Tongue (tissue), 2 donors: ENCODE measurements around the gene RGMB. TPM values are rescaled to one million over a fixed set of nuclear protein-coding genes. Genes with fewer than 3 reads are reported as not detected.

Experiments
- DNase-seq: peaks from one replicate; pipeline ENCODE4 v3.0.0-alpha.2; 2015
- total RNA-seq: library from RNA; depleted of rRNA; stranded (reverse); fragments of >200 nt; gene quantifications from one replicate; pipeline ENCODE4 v1.2.3, GENCODE V29; 2014

RGMB gene
- total RNA-seq, 1 donor from 2014 or later, result 61.5 TPM

DNA sequence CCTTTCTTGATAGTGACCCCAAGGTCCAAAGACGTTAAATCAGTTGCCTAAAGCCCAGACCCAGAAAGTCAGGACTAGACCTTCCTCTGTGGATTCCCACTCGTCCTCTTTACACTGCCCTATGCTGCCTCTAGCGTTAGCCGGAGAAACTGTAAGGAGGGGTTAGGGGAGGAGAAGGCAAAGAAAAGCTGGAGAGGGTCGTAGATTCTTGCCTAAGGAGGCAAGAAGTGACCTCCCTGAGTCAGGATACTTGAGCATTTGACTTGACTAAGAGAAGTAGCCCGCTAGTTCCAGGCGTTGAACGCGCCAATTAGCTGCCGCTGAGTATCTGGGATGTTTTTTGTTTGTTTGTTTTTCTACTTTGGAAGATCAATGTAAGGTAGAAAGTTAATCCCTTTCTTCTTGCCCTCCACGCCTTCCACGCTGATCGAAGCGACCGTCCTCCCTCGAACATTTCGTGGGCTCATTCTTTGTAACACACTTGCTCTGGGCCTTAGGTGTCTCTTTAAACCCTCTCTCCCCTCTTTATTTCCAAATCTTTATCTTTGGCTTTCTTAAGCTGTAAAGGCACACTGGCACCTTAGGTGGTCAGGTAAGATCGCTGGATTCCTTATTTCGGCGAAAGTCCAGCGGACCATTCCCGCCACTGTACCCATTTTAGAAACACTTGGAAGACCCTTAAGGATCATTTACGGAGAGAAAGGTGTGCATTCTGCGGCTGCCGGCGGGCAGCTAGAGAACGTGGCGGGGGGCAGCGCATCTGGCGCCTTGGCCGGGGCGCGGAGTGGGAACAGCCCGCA lies 5.1 kb upstream of the RGMB start:
- DNase-seq, result peak; percentile 91

DNA sequence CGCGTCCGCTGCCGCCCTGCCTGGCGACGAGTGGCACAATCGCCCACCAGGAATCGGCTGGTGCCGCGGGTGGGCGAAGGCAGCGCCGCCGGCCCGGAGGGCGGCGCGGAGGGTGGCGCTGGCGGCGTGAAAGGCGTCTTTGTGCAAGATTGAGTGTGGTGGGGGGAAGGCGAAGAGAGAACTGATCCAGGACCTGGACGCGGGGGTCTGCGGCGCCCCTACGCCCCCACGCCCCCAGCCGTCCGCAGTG lies 4.6 kb upstream of the RGMB start:
- no peak for DNase-seq

DNA sequence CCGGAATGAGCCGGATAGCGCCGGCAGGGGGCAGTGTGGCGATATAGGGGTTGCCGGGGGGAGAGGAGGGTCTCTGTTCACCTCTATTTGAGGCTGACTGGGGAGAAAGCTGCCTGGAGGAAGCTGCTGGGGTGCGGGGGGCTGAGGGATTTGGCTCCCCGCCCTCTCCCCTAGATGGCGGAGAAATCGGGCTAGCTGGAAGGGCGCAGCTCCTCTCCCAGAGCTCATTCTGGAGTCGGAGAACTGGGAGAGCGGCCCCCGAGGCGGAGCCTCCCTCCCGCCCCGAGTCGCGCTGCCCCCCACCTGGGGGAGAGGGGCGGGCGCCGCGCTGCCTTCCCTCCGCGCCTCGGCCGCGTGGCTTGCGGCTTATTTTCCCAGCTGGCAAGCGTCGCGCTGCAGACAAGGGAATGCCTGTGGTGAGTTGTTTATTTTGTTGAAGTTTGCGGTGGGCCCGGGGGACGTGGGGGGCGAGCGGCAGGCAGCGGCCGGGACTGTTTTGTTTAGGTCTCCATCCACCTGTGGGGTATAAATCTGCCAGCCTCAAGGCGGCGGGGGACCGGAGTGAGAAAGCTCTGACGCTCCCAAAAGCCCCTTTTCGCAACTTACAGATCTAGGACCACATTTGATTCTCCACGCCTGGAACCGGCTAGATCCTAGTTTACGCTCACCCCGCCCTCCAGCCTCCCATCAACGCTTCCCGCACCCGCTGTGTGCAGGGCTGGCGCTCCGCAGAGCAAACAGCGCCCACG lies 4.1 kb upstream of the RGMB start:
- DNase-seq, result peak; percentile 92

DNA sequence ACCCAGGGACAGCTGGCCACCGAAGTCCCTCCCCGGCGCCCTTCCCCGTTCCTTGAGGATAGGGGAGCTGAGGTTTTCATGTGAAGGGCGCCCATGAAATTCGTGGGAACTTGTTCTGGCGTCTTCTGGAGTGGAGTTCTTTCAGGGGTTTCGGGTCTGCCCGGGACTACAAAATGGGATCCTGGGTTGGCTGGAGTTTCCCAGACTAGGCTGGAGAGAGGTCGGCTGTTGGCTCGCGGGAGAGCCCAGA lies 3.6 kb upstream of the RGMB start:
- DNase-seq, result peak; percentile 79

DNA sequence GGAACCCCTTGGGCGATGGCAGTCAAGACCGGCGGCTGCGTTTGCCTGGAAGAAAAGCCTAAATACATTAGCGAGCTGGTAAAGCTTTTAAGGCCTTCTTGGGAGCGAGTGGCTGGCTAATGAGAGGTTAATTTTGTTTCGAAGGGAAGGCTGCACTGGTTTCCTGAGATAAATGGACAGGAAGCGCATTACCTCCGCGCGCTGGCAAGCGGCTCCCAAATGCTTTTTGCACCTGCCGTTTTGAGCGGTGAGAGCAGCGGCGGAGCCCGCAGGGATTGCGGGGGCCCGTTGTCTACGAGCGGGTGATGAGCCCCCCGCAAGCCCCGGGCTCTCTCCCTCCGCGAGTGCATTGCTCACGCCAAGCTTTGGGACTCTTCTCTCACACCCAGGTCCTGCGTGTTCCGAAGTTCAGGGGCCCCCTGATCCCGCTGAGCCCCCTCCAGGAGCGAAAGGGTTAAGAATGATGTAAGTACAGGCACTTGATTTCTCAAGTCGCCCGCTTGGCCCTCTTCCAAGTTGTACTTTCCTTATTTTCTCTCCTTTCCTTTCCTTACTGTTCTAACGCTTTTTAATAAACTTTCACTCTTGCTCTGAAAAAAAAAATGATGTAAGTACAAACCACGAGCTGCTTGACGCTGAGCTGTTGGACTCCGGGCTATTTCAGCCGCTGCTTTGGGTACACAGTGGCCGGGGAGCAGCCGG lies 3.1 kb upstream of the RGMB start:
- peak; percentile 91 for DNase-seq

DNA sequence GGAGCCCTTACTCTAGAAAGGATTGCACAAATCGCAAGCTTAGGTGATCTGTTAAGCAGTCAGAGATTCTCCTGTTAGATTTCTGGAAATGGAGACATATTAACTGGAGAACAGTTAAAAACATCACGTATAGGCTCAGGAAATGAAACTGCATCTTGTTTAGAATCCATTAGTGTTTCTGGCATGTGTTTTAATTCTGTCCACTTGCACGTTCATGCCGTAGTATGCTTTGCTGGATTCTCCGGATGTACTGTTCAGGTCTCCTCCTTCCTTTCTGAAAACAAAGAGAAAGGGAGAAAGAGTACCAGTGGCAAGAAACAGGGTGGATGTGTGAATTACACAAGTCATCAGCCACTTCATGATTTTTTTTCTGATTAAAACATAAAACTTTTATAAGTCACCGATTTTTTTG lies 2.5 kb upstream of the RGMB start:
- no peak for DNase-seq

DNA sequence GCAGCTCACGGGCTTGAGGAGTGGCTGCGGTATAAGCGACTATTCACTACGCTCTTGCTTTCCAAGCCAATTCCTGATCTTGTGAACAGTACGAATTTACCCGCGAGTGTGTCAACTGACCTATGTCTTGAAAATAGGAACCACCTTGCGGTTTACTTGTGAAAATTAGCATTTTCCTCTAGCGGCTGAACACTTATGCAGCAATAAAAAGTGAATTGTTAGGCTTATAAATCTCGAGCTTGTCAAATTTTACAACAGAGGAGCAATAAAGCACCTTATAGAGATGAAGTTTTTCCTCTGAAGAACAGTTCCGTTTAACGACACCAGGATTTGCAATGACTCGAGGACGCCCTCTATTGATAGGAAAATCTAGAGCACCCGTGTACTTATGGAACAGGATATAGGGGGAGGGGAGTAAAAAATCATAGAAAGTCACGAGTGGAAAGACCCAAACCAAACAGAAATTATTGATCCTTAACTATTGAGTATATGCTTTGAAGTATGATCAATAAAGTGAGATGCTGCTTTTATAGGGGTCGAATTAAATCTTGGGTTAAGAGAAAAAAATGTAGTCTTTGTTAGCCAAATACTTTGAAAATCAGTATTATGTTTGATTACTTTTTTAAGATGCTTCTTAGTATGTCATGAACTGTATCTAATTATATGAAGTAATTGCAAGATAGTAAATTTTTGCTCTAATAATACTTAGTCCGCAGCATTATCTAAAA lies 1.9 kb upstream of the RGMB start:
- peak; percentile 98 for DNase-seq

DNA sequence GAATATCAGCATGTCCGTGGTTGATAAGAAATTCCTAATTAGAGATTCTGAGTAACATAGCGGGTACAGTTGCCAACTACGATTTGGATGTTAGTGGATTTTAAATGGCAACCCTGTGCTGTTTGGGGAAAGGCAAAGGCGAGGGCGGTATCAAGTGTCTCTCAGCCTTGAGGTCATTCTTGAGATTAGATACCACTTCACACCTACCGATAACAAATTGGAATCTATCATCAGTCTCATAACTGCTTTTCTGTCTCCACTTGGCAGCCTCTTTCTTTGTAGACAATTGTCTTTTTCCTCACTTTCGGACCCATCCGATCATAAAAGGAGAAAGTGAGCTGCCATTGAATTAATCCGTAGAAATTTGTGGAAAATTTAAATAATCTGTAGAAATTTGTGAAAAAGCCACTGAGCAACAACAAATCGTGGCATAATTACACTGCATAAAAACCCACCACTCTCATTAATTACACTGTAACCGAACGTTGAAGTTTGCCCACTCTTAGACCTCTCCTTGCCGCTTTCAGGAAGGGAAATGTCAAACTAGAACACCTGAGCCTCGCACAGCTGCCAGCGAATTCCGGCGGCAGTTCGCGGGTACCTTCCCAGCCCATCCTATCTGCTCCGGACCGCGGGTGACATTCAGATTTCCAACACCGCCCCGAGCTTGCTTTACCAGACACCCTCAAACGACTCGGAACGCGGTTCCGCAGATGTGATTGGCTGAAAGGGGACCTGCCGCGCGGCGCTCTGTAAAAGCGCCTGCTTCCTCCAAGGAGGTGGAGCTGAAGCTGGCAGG lies 849 bp upstream of the RGMB start:
- peak; percentile 91 for DNase-seq

DNA sequence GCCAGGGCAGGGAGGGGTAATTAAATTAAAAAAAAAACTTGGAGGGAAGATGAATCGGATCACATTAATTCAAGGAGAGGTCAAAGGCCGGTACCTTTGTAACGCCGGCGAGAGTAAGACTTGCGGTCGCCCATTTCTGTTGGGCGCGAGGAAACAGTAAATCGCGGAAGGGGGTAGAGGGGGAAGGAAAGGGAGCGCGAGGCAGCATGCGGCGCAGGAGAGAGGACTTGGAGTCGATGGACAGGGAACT lies 324 bp upstream of the RGMB start:
- no peak for DNase-seq

DNA sequence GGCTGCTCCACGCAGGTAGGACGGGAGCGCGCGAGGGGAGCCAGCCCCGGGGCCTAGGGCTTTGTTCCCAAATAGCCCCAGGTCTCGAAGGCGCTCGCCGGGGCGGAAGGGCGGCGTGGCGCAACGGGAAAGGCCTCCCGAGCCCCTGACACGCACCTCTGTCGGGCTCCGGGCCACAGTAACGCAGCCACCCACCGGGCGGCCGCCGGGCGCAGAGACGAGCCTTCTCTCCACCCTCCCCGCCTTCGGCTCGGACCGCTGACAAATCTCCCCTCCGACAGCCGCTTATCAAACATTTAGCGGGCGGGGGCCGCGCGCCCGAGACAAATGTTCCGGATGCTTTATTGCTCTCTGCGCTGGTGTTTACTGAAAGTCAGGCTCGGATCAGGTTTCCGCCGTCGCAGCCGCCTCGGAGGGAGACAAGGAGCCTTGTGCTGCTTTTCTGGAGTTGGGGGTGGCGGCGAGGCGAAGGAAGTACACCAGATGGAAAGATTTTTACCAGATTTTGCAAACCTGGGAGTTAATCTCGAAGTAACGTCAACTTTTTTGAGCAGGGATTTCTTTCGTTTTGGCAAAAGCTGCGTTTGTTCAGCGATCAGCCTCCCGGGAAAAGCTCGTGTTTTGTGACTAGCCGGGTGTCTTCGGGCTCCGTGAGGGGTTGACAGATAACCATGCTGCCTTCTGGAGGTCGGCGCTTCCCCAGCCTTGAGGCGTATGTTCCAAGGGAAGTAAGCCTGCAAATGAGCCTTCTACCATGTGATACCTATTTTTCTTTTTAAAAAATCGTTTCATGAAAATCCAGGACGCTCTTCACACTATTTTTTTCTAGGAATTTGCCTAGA lies 950 bp downstream of the RGMB start:
- peak; percentile 90 for DNase-seq

DNA sequence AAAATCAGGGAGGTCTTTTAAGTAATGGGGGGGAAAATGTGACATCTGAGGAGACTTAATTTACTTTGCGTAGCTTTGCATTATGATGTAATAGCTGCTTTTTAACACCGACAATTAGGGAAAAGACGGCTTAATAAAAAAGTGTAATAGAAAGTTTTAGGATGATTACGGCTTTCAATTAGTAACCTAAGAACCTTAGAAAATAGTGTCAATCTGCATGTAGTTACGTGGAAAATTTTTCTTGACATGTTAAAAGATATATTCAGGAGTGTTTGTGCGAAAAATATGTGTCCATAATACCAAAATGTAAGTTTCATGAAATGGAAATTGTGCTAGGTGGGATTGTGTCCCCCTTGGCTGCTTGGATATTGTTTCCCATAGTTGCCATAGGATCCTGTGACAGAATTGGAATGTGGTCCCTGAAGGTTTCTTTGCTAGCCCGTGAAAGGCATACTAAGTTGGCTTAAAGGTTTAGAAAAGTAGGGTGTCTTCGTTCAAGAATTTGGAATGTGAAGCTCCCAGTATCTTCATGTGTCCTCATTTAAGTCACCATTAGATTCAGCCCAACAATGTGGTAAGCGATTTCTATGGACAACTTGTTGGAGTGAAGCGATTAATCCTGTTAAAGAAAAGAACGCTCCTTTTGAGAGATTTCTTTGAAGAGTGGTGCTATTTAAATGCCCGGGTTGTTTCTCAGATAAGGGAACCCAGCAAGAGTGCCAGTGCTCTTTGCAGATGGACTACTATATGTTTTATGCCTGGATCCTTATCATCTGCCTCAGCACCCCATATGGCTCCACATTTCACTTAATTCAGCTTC lies 2.0 kb downstream of the RGMB start:
- peak; percentile 47 for DNase-seq

DNA sequence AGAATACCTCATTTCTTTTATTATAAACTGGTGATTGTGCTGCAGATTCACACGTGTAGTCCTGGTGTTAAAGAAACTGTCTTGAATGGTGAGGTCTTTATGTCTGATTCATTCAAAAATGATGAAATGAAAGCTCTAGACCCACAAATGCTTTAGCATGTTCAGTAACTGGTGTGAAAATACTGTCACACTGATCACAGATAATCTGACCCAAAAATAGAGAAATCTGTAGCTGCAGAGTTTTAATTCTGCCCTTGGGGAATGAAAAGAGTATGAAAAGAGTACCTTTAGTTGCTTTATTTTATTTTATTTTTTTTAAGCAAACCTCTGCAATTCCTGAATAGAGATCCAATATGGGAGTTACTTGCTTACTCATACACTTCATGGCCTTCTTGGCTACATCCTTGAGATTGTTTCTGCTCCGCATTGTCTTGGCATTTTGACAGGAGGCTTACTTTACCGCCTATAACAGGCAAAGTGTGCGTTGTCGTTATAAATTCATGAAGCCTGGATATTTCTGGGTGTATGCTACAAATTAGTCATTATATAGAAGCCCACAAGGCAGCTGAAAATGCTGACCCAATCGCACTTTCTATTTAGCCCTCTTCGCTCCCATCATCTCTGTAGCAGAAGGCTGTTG lies 2.7 kb downstream of the RGMB start:
- DNase-seq, result peak; percentile 65

DNA sequence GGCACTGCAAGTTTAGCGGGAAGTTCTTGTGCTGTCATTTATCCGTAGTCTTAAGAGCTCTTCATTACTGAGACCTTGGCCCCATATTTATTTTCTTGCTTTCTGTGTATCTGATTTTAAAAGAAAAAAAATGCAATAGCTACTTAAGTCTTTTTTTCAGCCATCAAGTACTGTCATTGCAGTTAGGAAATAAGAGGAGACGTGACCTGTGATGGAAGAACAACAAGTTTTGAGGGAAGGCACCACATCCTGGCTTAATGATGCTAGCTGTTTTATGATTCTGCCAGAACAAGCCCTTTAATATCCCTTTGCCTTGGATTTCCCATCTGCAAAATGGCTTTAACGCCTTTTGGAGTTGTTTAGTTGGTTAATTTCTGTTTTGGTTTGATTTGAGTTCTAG lies 3.8 kb downstream of the RGMB start:
- DNase-seq, result peak; percentile 9

DNA sequence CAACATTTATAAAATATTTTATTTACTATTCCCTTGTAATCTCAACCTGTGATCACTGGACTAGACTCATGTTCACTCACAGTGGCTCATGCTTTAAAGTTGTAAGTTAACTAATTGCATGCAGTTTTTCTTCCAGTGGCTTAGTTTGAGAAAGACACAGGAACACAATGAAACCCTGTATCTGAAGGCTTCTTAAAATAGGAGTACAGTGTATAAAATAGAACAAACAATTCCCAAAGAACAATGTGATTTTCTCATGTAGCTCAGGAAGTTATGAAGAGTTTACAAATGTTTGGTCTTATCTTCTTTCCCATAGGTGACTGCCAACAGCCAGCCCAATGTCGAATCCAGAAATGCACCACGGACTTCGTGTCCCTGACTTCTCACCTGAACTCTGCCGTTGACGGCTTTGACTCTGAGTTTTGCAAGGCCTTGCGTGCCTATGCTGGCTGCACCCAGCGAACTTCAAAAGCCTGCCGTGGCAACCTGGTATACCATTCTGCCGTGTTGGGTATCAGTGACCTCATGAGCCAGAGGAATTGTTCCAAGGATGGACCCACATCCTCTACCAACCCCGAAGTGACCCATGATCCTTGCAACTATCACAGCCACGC lies 5.9 kb downstream of the RGMB start:
- peak; percentile 1 for DNase-seq

DNA sequence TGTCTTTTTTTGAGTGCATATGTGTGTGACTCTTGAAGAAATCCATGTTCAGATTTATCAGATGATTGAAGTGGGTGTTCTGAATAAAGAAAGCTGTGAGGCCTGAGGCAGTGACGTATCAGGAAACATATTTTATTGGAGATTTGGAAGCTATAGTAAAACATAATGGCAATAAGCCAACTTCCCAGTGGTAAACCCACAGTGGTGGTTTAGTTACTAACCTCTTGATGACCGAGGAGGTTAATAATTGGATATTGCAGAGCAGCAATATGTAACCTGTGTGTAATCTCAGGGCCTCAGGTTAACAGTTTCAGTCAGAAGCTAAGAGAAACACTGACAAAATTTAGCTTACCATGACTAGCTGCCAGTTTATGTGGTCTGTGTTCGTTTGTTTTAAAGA lies 6.9 kb downstream of the RGMB start:
- DNase-seq, result peak; percentile 0

DNA sequence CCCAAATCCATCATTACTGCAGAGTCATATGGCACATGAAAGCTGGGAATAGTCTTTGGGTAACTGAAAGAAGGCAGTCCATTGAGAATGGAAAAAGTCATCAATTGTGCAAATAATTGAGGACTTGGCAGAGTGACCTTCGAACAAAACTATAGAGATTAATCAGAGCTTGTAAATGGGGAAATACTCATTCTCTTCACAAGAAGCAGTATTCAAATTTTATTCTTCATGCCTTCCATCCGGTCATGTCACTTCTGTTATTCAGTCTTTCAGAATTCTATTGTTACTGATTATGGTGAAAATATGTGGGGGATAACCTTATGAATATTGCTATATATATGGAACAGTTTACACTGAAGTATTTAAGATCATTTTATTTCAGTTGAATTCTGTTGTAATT lies 8.1 kb downstream of the RGMB start:
- no peak for DNase-seq

DNA sequence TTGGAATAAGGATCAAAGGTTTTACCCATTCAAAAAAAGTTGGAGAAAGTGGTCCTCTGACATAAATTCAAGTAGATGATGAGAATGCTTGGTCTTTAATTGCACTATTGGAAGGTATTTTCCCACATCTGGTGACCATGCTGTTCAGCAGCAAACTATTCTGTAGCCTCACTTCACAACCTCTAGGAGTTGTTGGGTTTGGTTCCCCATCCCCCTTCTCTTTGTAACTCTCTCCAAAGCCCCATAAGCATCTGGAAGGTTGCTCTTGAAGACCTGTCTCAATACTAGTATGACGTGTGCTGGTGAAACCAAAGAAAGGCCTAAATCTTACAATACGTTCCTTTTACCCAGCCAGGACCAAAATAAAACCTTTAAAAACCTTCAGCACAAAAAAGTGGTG lies 8.5 kb downstream of the RGMB start:
- DNase-seq, result peak; percentile 4

DNA sequence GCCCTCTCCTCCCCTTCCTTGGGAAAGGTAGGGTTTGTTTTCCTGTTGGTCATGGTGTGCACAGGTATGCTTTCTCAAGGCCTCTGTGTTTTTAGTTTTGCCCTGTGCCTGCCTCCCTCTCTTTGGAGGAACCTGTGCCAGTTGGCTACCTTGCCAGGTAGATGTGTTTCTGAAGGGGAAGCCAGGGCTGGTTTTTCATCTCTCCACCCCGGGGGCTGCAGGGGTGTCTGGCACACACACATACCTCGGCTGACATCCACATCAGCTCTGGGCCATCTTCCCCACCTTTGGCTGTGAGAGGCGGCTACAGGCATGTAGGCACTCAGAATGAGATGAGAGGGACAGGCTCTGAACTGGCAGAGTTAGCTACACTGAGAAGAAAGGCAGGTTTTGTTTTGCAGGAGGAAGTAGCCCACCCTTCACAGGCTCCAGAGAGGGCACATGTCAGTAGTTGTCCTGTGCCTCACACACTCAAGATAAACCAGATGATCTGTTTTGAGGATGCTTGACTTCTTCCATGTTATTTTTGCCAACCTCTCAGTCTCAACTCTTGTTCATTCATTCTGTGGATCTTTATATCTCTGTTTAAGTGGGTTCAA lies 9.7 kb downstream of the RGMB start:
- peak; percentile 10 for DNase-seq

DNA sequence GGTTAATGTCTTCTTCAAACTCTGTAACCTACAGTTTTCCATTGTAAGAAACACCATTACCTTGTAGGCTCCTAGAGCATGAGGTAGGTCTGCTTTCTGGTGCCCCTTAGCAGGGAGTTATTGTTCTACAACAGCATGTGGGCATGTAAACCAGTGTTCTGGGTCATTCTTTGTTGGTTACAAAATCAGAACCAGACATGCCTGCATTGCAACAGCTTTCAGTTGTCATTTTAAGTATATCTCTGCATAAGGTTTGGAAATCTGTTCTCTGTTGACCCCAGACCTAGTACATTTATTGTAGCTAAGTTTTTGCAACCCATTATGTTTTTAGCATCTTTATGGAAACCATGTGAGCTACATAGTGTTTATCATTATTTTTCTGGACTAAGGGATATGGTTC lies 10.9 kb downstream of the RGMB start:
- DNase-seq, result peak; percentile 1
